Tibial artery (tissue), 4 donors: Measurements from ENCODE around the gene RNF227.

Experiments used
- DNase-seq, 2 donors: peaks; one replicate each; pipeline ENCODE4 v3.0.0-alpha.2; 2019
- H3K27ac ChIP-seq, 2 donors: fragments of 200-600 bp; sonication (generic) in 1 of 2; 1 replicate in 1 of 2; 2 replicates in 1 of 2; pipeline ENCODE4 v1.5.1; 2018 to 2019; ENCODE audit warnings: mild to moderate bottlenecking in 1 of 2
- H3K27me3 ChIP-seq, 2 donors: fragments of 200-600 bp; sonication (generic) in 1 of 2; one replicate each; pipeline versions ENCODE4 v1.5.1 to v1.6.0; 2016 to 2019
- H3K36me3 ChIP-seq, 3 donors: fragments of 200-600 bp; sonication (generic) in 2 of 3; one replicate each; pipeline ENCODE4 v1.5.1; 2016 to 2019; ENCODE audit warnings: mild to moderate bottlenecking in 2 of 3
- H3K4me1 ChIP-seq, 4 donors: fragments of 200-600 bp; sonication (generic) in 2 of 4; 1 replicate in 3 of 4; 2 replicates in 1 of 4; pipeline ENCODE4 v1.5.1; 2016 to 2019
- H3K4me3 ChIP-seq, 2 donors: fragments of 200-600 bp; sonication (generic) in 1 of 2; 1 replicate in 1 of 2; 2 replicates in 1 of 2; pipeline ENCODE4 v1.5.1; 2018 to 2019; ENCODE audit warnings: mild to moderate bottlenecking in 2 of 2
- H3K9me3 ChIP-seq, 3 donors: fragments of 200-600 bp; sonication (generic) in 1 of 3; one replicate each; pipeline ENCODE4 v1.5.1; 2016 to 2019
- intact Hi-C: fragments of 100-400 bp; cut with DNase I; formaldehyde crosslinking; loops from one replicate; pipeline ENCODE4 v1.15.0; 2023; ENCODE audit warnings: low total_unique reads
- TF ChIP-seq, protein P1 (sequence below), 2 experiments: fragments of 200-600 bp in 1 of 2; fragments of 450-650 bp in 1 of 2; IDR thresholded peaks; one replicate each; pipeline ENCODE4 v1.5.1; 2017 to 2019; ENCODE audit warnings: antibody characterized with exemption in 2 of 2, mild to moderate bottlenecking in 1 of 2, moderate library complexity in 1 of 2

RNF227 gene

DNA sequence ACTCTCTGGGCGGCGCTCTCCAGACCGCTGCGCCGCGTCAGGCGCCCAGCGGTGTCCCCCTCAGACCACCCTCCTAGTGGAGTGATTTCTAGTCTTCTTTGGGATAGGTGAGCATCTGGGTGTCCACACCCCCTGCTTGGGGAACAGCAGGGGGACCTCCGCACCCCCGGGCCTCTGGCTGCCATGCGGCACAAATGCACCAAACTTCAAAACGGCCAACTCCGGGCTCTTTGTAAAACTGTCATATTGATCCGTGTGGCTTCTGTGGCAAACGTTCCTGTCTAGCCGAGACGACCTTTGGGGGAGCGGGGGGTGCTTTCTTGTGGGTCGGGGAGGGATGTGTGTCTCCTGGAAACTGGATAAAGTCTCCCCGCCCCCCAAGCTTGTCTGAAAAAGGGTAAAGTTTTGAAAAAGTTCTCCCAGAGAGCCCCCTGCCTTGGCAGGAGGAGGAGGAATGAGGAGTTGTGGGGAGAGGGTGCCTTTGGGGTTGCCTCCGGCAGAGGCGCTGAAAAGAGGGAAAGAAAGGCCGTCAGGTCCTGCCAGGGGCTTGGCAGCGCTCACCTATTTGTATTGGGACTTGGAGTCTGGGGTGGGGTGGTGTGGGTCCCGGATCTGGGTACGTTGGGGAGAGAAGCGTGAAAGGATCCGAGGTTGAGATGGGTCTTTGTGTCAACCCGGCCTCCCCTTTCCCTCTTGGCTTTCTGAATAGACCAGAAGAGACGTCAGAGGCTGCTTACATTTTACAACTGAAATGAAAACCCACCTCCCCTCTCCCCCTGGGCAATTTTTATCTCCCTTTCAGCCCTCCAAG lies 29.7 kb downstream of the RNF227 start:
- TF ChIP-seq, protein P1, sequence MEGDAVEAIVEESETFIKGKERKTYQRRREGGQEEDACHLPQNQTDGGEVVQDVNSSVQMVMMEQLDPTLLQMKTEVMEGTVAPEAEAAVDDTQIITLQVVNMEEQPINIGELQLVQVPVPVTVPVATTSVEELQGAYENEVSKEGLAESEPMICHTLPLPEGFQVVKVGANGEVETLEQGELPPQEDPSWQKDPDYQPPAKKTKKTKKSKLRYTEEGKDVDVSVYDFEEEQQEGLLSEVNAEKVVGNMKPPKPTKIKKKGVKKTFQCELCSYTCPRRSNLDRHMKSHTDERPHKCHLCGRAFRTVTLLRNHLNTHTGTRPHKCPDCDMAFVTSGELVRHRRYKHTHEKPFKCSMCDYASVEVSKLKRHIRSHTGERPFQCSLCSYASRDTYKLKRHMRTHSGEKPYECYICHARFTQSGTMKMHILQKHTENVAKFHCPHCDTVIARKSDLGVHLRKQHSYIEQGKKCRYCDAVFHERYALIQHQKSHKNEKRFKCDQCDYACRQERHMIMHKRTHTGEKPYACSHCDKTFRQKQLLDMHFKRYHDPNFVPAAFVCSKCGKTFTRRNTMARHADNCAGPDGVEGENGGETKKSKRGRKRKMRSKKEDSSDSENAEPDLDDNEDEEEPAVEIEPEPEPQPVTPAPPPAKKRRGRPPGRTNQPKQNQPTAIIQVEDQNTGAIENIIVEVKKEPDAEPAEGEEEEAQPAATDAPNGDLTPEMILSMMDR (IDR thresholded peaks at IDR 0.05): no peak
- peak in 1 of 2 donors; percentile 30 for DNase-seq
- intact Hi-C loops: no loop called here
- peaks cover 0 to 12% (median 8%) of the 10 kb centered on the region in 3 donors for H3K36me3 ChIP-seq
- peak overlapping the region; percentile 80 to 82 for H3K27ac ChIP-seq
- H3K9me3 ChIP-seq: no peaks in the 10 kb centered on the region
- peaks cover 0 to 22% of the 10 kb centered on the region in 2 donors for H3K27me3 ChIP-seq
- peaks cover 15 to 49% (median 44%) of the 10 kb centered on the region in 4 donors for H3K4me1 ChIP-seq
- peak overlapping the region; percentile 62 to 66 for H3K4me3 ChIP-seq

- Histone ChIP-seq H3K9me3 (no peaks in the 10 kb centered on the region), H3K27me3 (peaks cover 0 to 22% of the 10 kb centered on the region in 2 donors), H3K27ac (peak overlapping the region; percentile 80 to 82), H3K36me3 (peaks cover 0 to 11% (median 0%) of the 10 kb centered on the region in 3 donors), H3K4me3 (peak overlapping the region; percentile 62 to 66), H3K4me1 (peaks cover 15 to 52% (median 44%) of the 10 kb centered on the region in 4 donors)
- TF ChIP-seq, protein P1 (IDR thresholded peaks at IDR 0.05): no peak
- intact Hi-C loops: no loop called here
- DNase-seq: peak; percentile 45 to 73
These were observed 30.5 kb downstream of the RNF227 start for GRCh38 chr17:7885367-7886226.

DNA sequence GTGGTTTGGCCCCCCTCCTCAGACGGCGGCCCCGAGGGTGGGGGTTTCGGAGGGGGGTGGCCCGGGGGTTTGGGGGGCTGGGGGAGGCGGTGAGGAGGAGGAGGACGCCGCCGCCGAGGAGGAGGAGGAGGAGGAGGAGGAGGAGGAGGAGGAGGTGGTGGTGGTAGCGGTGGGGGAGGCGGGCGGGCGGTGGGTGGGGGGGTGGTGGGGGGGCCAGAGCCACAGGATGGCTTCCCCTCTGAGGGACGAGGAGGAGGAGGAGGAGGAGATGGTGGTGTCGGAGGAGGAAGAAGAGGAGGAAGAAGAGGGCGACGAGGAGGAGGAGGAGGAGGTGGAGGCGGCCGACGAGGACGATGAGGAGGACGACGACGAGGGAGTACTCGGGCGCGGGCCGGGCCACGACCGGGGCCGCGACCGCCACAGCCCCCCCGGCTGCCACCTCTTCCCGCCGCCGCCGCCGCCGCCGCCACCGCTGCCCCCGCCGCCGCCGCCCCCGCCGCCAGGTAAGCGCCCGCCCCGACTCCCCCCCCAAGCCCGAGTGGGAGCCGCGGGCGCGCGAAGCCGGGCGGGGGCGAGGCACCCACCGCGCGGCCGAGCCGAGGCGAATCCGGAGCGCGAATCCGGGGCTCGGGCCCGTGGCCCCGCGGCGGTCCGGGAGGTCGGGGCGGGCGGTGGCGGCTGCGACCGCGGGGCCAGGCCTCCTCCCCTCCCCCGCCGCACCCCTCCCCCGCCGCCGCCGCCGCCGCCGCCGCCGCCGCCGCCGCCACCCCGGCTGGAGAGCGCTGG lies 31.3 kb downstream of the RNF227 start:
- DNase-seq: no peak
- Histone ChIP-seq H3K9me3 (no peaks in the 10 kb centered on the region), H3K4me3 (peak overlapping the region; percentile 62 to 66), H3K27ac (peak overlapping the region; percentile 80 to 82), H3K4me1 (peaks cover 15 to 50% (median 41%) of the 10 kb centered on the region in 4 donors), H3K36me3 (peaks cover 0 to 14% (median 0%) of the 10 kb centered on the region in 3 donors), H3K27me3 (peaks cover 0 to 22% of the 10 kb centered on the region in 2 donors)
- intact Hi-C loops: no loop called here
- TF ChIP-seq, protein P1 (IDR thresholded peaks at IDR 0.05): no peak

DNA sequence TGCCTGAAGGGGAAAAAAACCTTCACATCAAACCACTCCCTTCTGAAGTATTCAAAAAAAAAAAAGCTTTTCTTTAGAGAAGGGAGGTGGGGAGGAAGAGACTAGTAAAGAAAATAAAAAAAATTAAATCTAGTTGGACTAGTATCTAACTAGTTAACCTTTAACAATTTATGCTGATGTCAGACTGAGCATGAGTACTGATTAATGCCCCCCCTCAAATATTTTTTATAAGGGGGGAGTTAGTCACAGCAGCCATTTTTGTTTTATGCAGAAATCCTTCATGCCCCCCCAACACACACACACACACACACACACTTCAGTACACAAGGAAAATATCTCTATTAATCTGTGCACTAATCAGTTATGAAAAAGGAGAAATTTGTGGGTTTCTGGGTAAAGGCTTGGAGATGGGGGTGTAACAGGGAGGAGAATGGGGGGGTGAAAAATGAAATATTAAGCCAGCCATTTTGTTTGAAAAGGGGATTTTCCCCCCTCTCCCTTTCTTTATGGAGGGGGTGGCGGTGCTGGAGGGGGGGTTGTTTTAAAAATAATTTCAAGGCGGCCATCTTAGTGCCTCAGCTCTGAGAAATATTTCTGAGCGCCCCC lies 32.2 kb downstream of the RNF227 start:
- no peak for DNase-seq
- Histone ChIP-seq H3K36me3 (peaks cover 0 to 16% (median 0%) of the 10 kb centered on the region in 3 donors), H3K4me1 (peaks cover 10 to 42% (median 32%) of the 10 kb centered on the region in 4 donors), H3K27me3 (peaks cover 0 to 22% of the 10 kb centered on the region in 2 donors), H3K9me3 (no peaks in the 10 kb centered on the region), H3K4me3 (peak overlapping the region; percentile 62 to 66), H3K27ac (peak overlapping the region; percentile 58 to 80)
- TF ChIP-seq, protein P1 (IDR thresholded peaks at IDR 0.05): no peak
- intact Hi-C loops: no loop called here
